Nephron (organoid): ENCODE measurements around the gene PLET1.

ENCODE experiments used
- H3K27ac Mint-ChIP-seq, 3 experiments: 2 replicates each; pipeline ENCODE4 v1.8.0; 2020; ENCODE audit warnings: mixed read lengths in 3 of 3, mild to moderate bottlenecking in 2 of 3, moderate library complexity in 1 of 3
- H3K27me3 Mint-ChIP-seq: 2 replicates; pipeline ENCODE4 v1.8.0; 2021; ENCODE audit warnings: low read depth, mild to moderate bottlenecking, moderate library complexity, mixed read lengths
- H3K36me3 Mint-ChIP-seq: 2 replicates; pipeline ENCODE4 v1.8.0; 2020; ENCODE audit warnings: low read depth, mixed read lengths
- H3K4me1 Mint-ChIP-seq: 2 replicates; pipeline ENCODE4 v1.8.0; 2020; ENCODE audit warnings: mixed read lengths
- H3K4me3 Mint-ChIP-seq, 3 experiments: 2 replicates each; pipeline ENCODE4 v1.8.0; 2020; ENCODE audit warnings: mild to moderate bottlenecking in 3 of 3, mixed read lengths in 3 of 3, moderate library complexity in 2 of 3
- H3K9me3 Mint-ChIP-seq: 2 replicates; pipeline ENCODE4 v1.8.0; 2020; ENCODE audit warnings: mixed read lengths
- TF ChIP-seq, protein P1 (sequence below), 3 experiments: fragments of 200-600 bp; sonication (generic); IDR thresholded peaks; one replicate each; pipeline ENCODE4 v1.5.0; 2021; ENCODE audit warnings: antibody characterized with exemption in 3 of 3; ENCODE audit not compliant: unreplicated experiment in 3 of 3

Gene PLET1

GRCh38 chr11:112223121-112223520, 37.5 kb downstream of the PLET1 start:
- Mint-ChIP-seq H3K36me3 (peaks cover 2% of the 10 kb centered on the region), H3K9me3 (no peaks in the 10 kb centered on the region), H3K27ac (no peak overlapping the region), H3K27me3 (no peaks in the 10 kb centered on the region), H3K4me1 (peaks cover 16% of the 10 kb centered on the region), H3K4me3 (no peak overlapping the region)
- TF ChIP-seq, protein P1, sequence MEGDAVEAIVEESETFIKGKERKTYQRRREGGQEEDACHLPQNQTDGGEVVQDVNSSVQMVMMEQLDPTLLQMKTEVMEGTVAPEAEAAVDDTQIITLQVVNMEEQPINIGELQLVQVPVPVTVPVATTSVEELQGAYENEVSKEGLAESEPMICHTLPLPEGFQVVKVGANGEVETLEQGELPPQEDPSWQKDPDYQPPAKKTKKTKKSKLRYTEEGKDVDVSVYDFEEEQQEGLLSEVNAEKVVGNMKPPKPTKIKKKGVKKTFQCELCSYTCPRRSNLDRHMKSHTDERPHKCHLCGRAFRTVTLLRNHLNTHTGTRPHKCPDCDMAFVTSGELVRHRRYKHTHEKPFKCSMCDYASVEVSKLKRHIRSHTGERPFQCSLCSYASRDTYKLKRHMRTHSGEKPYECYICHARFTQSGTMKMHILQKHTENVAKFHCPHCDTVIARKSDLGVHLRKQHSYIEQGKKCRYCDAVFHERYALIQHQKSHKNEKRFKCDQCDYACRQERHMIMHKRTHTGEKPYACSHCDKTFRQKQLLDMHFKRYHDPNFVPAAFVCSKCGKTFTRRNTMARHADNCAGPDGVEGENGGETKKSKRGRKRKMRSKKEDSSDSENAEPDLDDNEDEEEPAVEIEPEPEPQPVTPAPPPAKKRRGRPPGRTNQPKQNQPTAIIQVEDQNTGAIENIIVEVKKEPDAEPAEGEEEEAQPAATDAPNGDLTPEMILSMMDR (IDR thresholded peaks at IDR 0.05; ENCODE audit: unreplicated experiment in 3 of 3), result no peak

DNA sequence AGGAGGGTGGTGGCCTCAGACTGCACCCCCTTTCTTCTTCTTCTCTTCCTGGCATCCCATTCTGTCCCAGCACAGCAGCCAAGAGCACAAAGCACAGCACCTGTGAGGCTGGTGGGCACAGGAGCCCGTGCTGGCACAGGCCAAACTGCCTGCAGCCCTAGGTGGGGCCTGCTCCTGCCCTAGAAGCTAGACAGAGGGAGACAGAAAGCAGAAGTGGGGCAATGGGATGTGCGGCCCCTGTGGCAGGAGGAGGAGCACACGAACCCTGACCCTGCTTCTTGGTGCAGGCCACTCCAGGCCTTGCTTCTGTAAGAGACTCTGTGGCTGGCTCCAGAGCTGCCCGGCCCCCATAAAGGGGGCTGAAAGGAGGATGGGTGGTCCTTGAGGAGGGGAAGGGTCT, 38.4 kb downstream of the PLET1 start:
- Mint-ChIP-seq H3K36me3 (no peaks in the 10 kb centered on the region), H3K4me3 (no peak overlapping the region), H3K27me3 (no peaks in the 10 kb centered on the region), H3K9me3 (no peaks in the 10 kb centered on the region), H3K27ac (no peak overlapping the region), H3K4me1 (peaks cover 7% of the 10 kb centered on the region)
- TF ChIP-seq, protein P1 (IDR thresholded peaks at IDR 0.05; ENCODE audit: unreplicated experiment in 3 of 3), result no peak

DNA sequence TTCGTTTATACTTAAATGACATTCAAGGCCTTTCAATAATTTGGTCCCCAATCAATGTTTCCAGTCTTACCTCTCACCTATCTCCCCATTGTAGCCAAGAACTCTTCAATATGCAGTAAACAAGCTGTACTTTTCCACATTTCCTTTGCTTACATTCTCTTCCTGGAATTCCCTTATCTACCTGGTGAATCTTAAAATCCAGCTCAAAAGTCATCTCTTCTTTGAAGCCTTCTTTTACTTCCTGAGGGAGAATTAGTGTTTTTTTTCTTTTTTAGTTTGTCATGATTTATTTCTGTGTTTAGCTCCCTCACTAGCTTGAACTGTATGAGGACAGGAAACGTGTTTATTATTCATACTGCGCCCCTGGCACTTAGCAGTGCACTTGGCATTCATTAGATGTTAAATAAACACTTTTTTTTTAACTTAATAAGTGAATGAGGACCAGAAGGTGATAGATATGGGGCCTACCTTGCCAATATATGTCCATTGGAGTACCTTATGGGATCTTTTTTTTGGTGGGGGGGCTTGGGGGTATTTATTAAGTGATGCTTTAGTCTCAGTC, 39.3 kb downstream of the PLET1 start:
- Mint-ChIP-seq H3K4me3 (no peak overlapping the region), H3K27ac (peak overlapping the region in 1 of 3 experiments; percentile 6), H3K4me1 (no peaks in the 10 kb centered on the region), H3K36me3 (no peaks in the 10 kb centered on the region), H3K9me3 (no peaks in the 10 kb centered on the region), H3K27me3 (peaks cover 2% of the 10 kb centered on the region)
- TF ChIP-seq, protein P1 (IDR thresholded peaks at IDR 0.05; ENCODE audit: unreplicated experiment in 3 of 3), result no peak

DNA sequence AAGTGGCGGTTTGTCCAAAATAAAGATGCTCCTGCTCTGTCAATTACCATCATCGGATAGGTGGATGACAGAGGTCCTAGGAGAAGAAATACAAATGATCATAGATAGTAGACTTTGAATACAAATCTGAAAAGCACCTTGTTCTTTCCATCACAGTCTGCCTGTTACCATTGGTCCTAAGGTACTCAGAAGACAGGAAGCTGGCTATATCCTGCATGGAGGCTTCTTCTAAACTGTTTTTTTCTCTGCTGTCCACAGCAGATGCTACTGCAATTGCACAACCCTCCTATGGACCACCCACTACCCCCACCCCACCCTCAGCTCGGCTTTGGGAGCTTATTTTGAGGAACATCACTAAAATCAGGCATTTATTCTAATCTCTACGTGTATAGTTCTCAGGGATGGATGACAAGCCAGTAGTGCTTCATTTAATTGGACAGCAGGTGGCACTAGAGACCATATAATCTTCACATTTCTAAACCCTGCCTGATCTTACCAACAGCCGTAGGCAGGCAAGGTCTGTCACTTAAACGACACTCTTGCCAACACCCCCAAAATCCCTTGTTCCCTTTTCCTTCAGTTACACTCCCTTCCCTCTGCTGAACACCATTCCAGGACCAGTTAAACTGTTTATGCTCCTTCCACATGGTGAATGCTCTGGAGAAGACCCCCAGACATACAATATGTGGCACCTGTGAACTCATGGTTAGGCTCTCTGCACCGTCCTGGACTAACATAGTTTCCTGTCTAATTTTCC, 41.0 kb downstream of the PLET1 start:
- Mint-ChIP-seq H3K9me3 (no peaks in the 10 kb centered on the region), H3K4me3 (no peak overlapping the region), H3K36me3 (no peaks in the 10 kb centered on the region), H3K27ac (peak overlapping the region in 1 of 3 experiments; percentile 3), H3K4me1 (no peaks in the 10 kb centered on the region), H3K27me3 (peaks cover 4% of the 10 kb centered on the region)
- TF ChIP-seq, protein P1 (IDR thresholded peaks at IDR 0.05; ENCODE audit: unreplicated experiment in 3 of 3), result peak; percentile 70 to 81 (median 76)

DNA sequence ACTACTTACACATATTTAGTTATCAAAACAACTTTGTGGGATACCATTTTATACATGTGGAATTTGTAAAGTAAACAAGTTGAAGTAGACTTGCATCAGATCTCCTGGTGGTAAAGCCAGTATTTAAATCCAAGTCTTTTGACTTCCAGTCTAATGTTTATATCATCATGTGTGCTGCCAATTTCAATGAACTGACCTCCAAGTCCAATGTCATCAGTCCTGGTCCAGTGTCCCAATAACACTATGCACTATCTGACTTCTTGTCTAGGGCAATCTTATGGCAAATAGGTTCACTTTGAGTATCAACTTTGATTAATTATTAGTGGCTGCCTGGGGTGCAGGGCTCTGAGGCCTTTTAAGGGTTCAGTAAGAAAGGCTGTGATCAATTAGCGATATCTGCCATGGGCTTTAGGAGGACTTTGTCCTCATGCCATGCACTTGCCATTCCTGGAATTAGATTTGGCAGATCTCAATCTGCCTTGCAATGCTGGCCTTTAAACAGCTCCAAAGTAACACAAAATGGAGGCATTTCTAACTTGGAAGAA, 44.0 kb downstream of the PLET1 start:
- TF ChIP-seq, protein P1 (IDR thresholded peaks at IDR 0.05; ENCODE audit: unreplicated experiment in 3 of 3), result no peak
- peaks cover 4% of the 10 kb centered on the region for H3K27me3 Mint-ChIP-seq
- H3K4me1 Mint-ChIP-seq, result no peaks in the 10 kb centered on the region
- no peak overlapping the region for H3K4me3 Mint-ChIP-seq
- H3K36me3 Mint-ChIP-seq, result no peaks in the 10 kb centered on the region
- H3K9me3 Mint-ChIP-seq, result no peaks in the 10 kb centered on the region
- no peak overlapping the region for H3K27ac Mint-ChIP-seq
